IMR-90 (cell line): ENCODE data around the gene TMEM128. TPM values are rescaled to one million over a fixed set of nuclear protein-coding genes. Genes with fewer than 3 reads are reported as not detected.
A peak's percentile ranks its signal among the peaks of the same experiment; 100 is the strongest.

Experiments
- ATAC-seq: fragments of 200-7000 bp; cut with Tn5 transposase; 2 replicates; pipeline ENCODE4 v1.9.1; 2020; ENCODE audit warnings: low read depth, mild to moderate bottlenecking, moderate library complexity
- BruUV-seq: library from RNA; stranded (reverse); fragments of 400-500 nt; replicated peaks from 2 replicates; lab custom pipeline; 2021; lab: Mats Ljungman, UMichigan
- CTCF ChIA-PET: fragments of 300-600 bp; formaldehyde crosslinking; extraction: SDS; loops from one replicate; lab custom pipeline; 2021; ENCODE audit warnings: antibody characterized with exemption; lab: Yijun Ruan, JAX
- POLR2A ChIA-PET: fragments of 300-600 bp; sonication (Branson Sonifier 250); formaldehyde crosslinking; loops from one replicate; lab custom pipeline; 2022; ENCODE audit warnings: antibody characterized with exemption; ENCODE audit not compliant: unreplicated experiment; lab: Charles Lee
- DNase-seq: peaks from one replicate; pipeline ENCODE4 v3.0.0; 2013
- H2AFZ ChIP-seq: replicated peaks from 2 replicates; pipeline ENCODE3; 2013; ENCODE audit warnings: low read length, mild to moderate bottlenecking; ENCODE audit not compliant: poor library complexity
- H2AK5ac ChIP-seq: 2 replicates; pipeline ENCODE4 v1.6.1; 2013; ENCODE audit warnings: low read depth, low read length, inconsistent platforms
- H2AK9ac ChIP-seq: replicated peaks from 2 replicates; pipeline ENCODE3; 2013; ENCODE audit warnings: mild to moderate bottlenecking, low read depth, low read length, moderate library complexity; ENCODE audit not compliant: poor library complexity
- H2BK120ac ChIP-seq: 2 replicates; pipeline ENCODE4 v1.6.1; 2013; ENCODE audit warnings: low read depth, low read length, inconsistent platforms
- H2BK15ac ChIP-seq: 3 replicates; pipeline ENCODE4 v1.6.1; 2013; ENCODE audit warnings: low read depth, low read length, inconsistent platforms
- H2BK20ac ChIP-seq: 2 replicates; pipeline ENCODE4 v1.6.1; 2013; ENCODE audit warnings: low read depth, mild to moderate bottlenecking, inconsistent platforms, low read length, moderate library complexity
- H2BK5ac ChIP-seq: 2 replicates; pipeline ENCODE4 v1.6.1; 2013; ENCODE audit warnings: mild to moderate bottlenecking, low read depth, low read length, inconsistent platforms; ENCODE audit not compliant: poor library complexity, severe bottlenecking
- H3K14ac ChIP-seq: replicated peaks from 2 replicates; pipeline ENCODE4 v1.6.1; 2013; ENCODE audit warnings: low read depth, low read length, inconsistent platforms
- H3K18ac ChIP-seq: 2 replicates; pipeline ENCODE4 v1.6.1; 2013; ENCODE audit warnings: low read depth, low read length, control low read depth
- H3K23ac ChIP-seq: 2 replicates; pipeline ENCODE4 v1.6.1; 2013; ENCODE audit warnings: low read depth, low read length, inconsistent platforms
- H3K27ac ChIP-seq: 2 replicates; pipeline ENCODE4 v1.5.1; 2013; ENCODE audit warnings: mild to moderate bottlenecking, control low read depth, low read length; ENCODE audit not compliant: insufficient read depth
- H3K27me3 ChIP-seq: 2 replicates; pipeline ENCODE4 v1.6.1; 2013; ENCODE audit warnings: low read length; ENCODE audit not compliant: control insufficient read depth, insufficient read depth
- H3K36me3 ChIP-seq: 2 replicates; pipeline ENCODE4 v1.6.1; 2013; ENCODE audit warnings: low read length, mixed read lengths; ENCODE audit not compliant: control insufficient read depth, insufficient read depth
- H3K4ac ChIP-seq: 2 replicates; pipeline ENCODE4 v1.6.1; 2013; ENCODE audit warnings: low read depth, low read length, inconsistent platforms
- H3K4me1 ChIP-seq: 2 replicates; pipeline ENCODE4 v1.6.1; 2013; ENCODE audit warnings: low read length, mixed read lengths; ENCODE audit not compliant: control insufficient read depth, insufficient read depth
- H3K4me2 ChIP-seq: 2 replicates; pipeline ENCODE4 v1.6.1; 2013; ENCODE audit warnings: low read depth, mild to moderate bottlenecking, control low read depth, low read length, moderate library complexity
- H3K4me3 ChIP-seq: 2 replicates; pipeline ENCODE4 v1.5.1; 2013; ENCODE audit warnings: low read depth, mild to moderate bottlenecking, control low read depth, low read length, moderate library complexity; ENCODE audit not compliant: insufficient read depth
- H3K56ac ChIP-seq: 2 replicates; pipeline ENCODE4 v1.6.1; 2013; ENCODE audit warnings: low read length, inconsistent platforms; ENCODE audit not compliant: insufficient read depth; ENCODE audit errors: extremely low read depth
- H3K79me1 ChIP-seq, 2 experiments: 2 replicates each; pipeline ENCODE4 v1.6.1; 2013; ENCODE audit warnings: low read length in 2 of 2, inconsistent platforms in 1 of 2, low read depth in 1 of 2
- H3K9ac ChIP-seq: 2 replicates; pipeline ENCODE4 v1.6.1; 2013; ENCODE audit warnings: low read depth, low read length, control low read depth
- H3K9me1 ChIP-seq: 2 replicates; pipeline ENCODE4 v1.6.1; 2013; ENCODE audit warnings: low read length, inconsistent platforms; ENCODE audit not compliant: insufficient read depth
- H3K9me3 ChIP-seq: 2 replicates; pipeline ENCODE4 v1.6.1; 2013; ENCODE audit warnings: low read length; ENCODE audit not compliant: control insufficient read depth, insufficient read depth
- H4K20me1 ChIP-seq: 2 replicates; pipeline ENCODE4 v1.6.1; 2013; ENCODE audit warnings: low read length, inconsistent platforms; ENCODE audit not compliant: insufficient read depth
- H4K5ac ChIP-seq: 2 replicates; pipeline ENCODE4 v1.6.1; 2013; ENCODE audit warnings: mild to moderate bottlenecking, low read depth, low read length, control low read depth
- H4K8ac ChIP-seq, 2 experiments: 2 replicates each; pipeline ENCODE4 v1.6.1; 2013; ENCODE audit warnings: low read depth in 2 of 2, low read length in 2 of 2, control low read depth in 1 of 2, inconsistent platforms in 1 of 2
- H4K91ac ChIP-seq: 2 replicates; pipeline ENCODE4 v1.6.1; 2013; ENCODE audit warnings: low read depth, low read length, inconsistent platforms; ENCODE audit not compliant: insufficient read depth
- CEBPB ChIP-seq: IDR thresholded peaks from 2 replicates; pipeline ENCODE4 v1.6.1; 2012; ENCODE audit warnings: low read depth, low read length, improper control_type of control experiment
- MAZ ChIP-seq: IDR thresholded peaks from 2 replicates; pipeline ENCODE4 v1.6.1; 2012; ENCODE audit warnings: low read depth, mild to moderate bottlenecking, low read length, improper control_type of control experiment, moderate library complexity, borderline replicate concordance
- MXI1 ChIP-seq: IDR thresholded peaks from 2 replicates; pipeline ENCODE4 v1.6.1; 2012; ENCODE audit warnings: low read depth, mild to moderate bottlenecking, low read length, moderate library complexity, borderline replicate concordance
- WGBS, 2 experiments: methylation state at CpG; one replicate each; pipeline versions ENCODE4 v1.1.5 to v1.1.7; 2013; ENCODE audit warnings: missing lambda C conversion rate in 2 of 2; ENCODE audit not compliant: insufficient read length in 1 of 2; ENCODE audit errors: extremely low coverage in 2 of 2; 5-methylcytosine and 5-hydroxymethylcytosine counted together
- dilution Hi-C: fragments of 300-500 bp; cut with HindIII; formaldehyde crosslinking; loops from one replicate; pipeline ENCODE4 v1.14.3; 2018; ENCODE audit warnings: low sequenced_read_pairs; ENCODE audit not compliant: unreplicated experiment
- in situ Hi-C: fragments of 300-500 bp; cut with MboI; formaldehyde crosslinking; loops from 3 replicates; pipeline ENCODE4 v1.14.3; 2019; ENCODE audit warnings: low sequenced_read_pairs, inconsistent platforms, mixed read lengths
- intact Hi-C: fragments of 100-400 bp; cut with micrococcal nuclease; formaldehyde crosslinking; loops from 2 replicates; pipeline ENCODE4 v1.10.0; 2022
- polyA plus RNA-seq, 3 experiments: library from polyadenylated mRNA; depleted of rRNA; stranded (reverse); fragments of >200 nt; gene quantifications; 2 replicates each; pipeline ENCODE4 v1.2.3, GENCODE V29; 2012; ENCODE audit warnings: low replicate concordance in 1 of 3
- total RNA-seq: library from RNA; depleted of rRNA; stranded (reverse); fragments of >200 nt; gene quantifications from 2 replicates; pipeline ENCODE4 v1.2.3, GENCODE V29; 2012
- TF ChIP-seq, protein P1 (sequence below): fragments of 150-350 bp; IDR thresholded peaks from 2 replicates; pipeline ENCODE4 v1.6.1; 2017; ENCODE audit warnings: mild to moderate bottlenecking, antibody characterized with exemption, low read length, low read depth

The TMEM128 gene
- total and polyA plus RNA-seq, 2 of the 4 experiments (the other 2 are of a cell fraction) = 21.9 to 22.6 TPM

GRCh38 chr4:4289941-4290850 is 42.2 kb upstream of the TMEM128 start, which contains the start of the genes LYAR and ZBTB49:
LYAR (minus strand) TSS chr4:4290154; CDS start chr4:4283742, 6,412 bp downstream.
ZBTB49 (plus strand) TSS chr4:4290251; CDS start chr4:4299946, 9,695 bp downstream.
- Histone ChIP-seq H4K5ac (no peak within 1 kb of the TSS; the same call in 1 of the 2 replicates), H3K18ac (no peak within 1 kb of the TSS), H3K36me3 (peaks cover 2% of the 10 kb centered on the region; the same call in 1 of the 2 replicates), H3K9me1 (peaks cover 12% of the 10 kb centered on the region; the same call in 1 of the 2 replicates), H2AK9ac (peak within 1 kb of the TSS; percentile 77), H2AK5ac (0 out of 2 replicates have a peak within 1 kb of the TSS, but pooled peaks have one; percentile 23), H2BK15ac (no peak within 1 kb of the TSS), H2BK120ac (no peak within 1 kb of the TSS), H2BK5ac (peak within 1 kb of the TSS; percentile 17), H3K9ac (peak within 1 kb of the TSS; percentile 85), H3K14ac (peak within 1 kb of the TSS; percentile 43), H3K9me3 (no peaks in the 10 kb centered on the region), H3K4ac (peak within 1 kb of the TSS; percentile 55), H4K20me1 (peaks cover 17% of the 10 kb centered on the region; the same call in 1 of the 2 replicates), H2BK20ac (no peak within 1 kb of the TSS), H3K4me3 (peak within 1 kb of the TSS; percentile 89), H3K4me1 (peaks cover 6% of the 10 kb centered on the region), H3K4me2 (peak within 1 kb of the TSS; percentile 93), H3K79me1 (peaks cover 53 to 75% of the 10 kb centered on the region in 2 experiments), H2AFZ (peak within 1 kb of the TSS; percentile 99), H3K27me3 (no peaks in the 10 kb centered on the region), H3K23ac (peak within 1 kb of the TSS; percentile 75), H4K8ac (peak within 1 kb of the TSS; percentile 52 to 59; a peak in 3 of 4 replicates), H3K56ac (peak within 1 kb of the TSS; percentile 57), H4K91ac (peak within 1 kb of the TSS; percentile 77), H3K27ac (peak within 1 kb of the TSS; percentile 54)
- 0% methylated on average over 32 of the region's 77 CpGs; no CpG with 5 or more reads in 1 of the 2 experiments for WGBS, 2 experiments
- intact Hi-C loops (loop anchor here (5.0 kb wide), 1 partner anchor 42 kb away; no protein-coding TSS in a partner anchor), dilution Hi-C loops (no loop called here), in situ Hi-C loops (no loop called here)
- DNase-seq = peak; percentile 84
- peak; percentile 95 for ATAC-seq
- ChIA-PET POLR2A (no interaction called here), CTCF (interaction anchor here (0.7 kb wide), 1 partner anchor 30 kb away, joined by 3 read pairs; no protein-coding TSS in a partner anchor)
- BruUV-seq = no TSS peak
- TF ChIP-seq MXI1 (peak; percentile 98), CEBPB (no peak), MAZ (0 out of 2 replicates have a peak, but pooled peaks have one; percentile 42)
- TF ChIP-seq, protein P1, sequence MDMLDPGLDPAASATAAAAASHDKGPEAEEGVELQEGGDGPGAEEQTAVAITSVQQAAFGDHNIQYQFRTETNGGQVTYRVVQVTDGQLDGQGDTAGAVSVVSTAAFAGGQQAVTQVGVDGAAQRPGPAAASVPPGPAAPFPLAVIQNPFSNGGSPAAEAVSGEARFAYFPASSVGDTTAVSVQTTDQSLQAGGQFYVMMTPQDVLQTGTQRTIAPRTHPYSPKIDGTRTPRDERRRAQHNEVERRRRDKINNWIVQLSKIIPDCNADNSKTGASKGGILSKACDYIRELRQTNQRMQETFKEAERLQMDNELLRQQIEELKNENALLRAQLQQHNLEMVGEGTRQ = peak; percentile 57; the same call in 1 of the 2 replicates
